A549 (cell line): ENCODE data around the gene OPRM1.

ENCODE experiments used
- CEBPB ChIP-seq, 2 experiments: fragments of >200 bp in 1 of 2; sonication (Bioruptor Twin) in 1 of 2; formaldehyde crosslinking in 1 of 2; IDR thresholded peaks; 2 replicates each; pipeline ENCODE4 v1.6.1; 2012 to 2016
- CHD2 ChIP-seq: fragments of 150-350 bp; IDR thresholded peaks from 2 replicates; pipeline ENCODE4 v1.6.1; 2014; ENCODE audit warnings: low read length; ENCODE audit not compliant: partially characterized antibody
- CTCF ChIP-seq: fragments of >200 bp; sonication (Bioruptor Twin); formaldehyde crosslinking; IDR thresholded peaks from 3 replicates; pipeline ENCODE4 v1.5.1; 2016
- MAFK ChIP-seq: fragments of 450-650 bp; IDR thresholded peaks from 2 replicates; pipeline ENCODE4 v1.6.1; 2014; ENCODE audit not compliant: partially characterized antibody
- NR3C1 ChIP-seq: fragments of >200 bp; sonication (Bioruptor Twin); formaldehyde crosslinking; IDR thresholded peaks from 3 replicates; pipeline ENCODE4 v1.6.1; 2017
- RAD21 ChIP-seq, 2 experiments: fragments of >200 bp in 1 of 2; sonication (Bioruptor Twin) in 1 of 2; formaldehyde crosslinking in 1 of 2; IDR thresholded peaks in 1 of 2; conservative IDR thresholded peaks in 1 of 2; 2 replicates in 1 of 2; 3 replicates in 1 of 2; pipeline ENCODE4 v1.6.1; 2012 to 2018; ENCODE audit warnings: inconsistent platforms in 1 of 2
- RNF2 ChIP-seq: fragments of 200-600 bp; sonication (generic); IDR thresholded peaks from 2 replicates; pipeline ENCODE4 v1.6.1; 2016; ENCODE audit warnings: low read depth, mild to moderate bottlenecking, antibody characterized with exemption, moderate library complexity, borderline replicate concordance
- USF2 ChIP-seq: fragments of 450-650 bp; IDR thresholded peaks from 2 replicates; pipeline ENCODE4 v1.6.1; 2014; ENCODE audit warnings: antibody characterized with exemption

DNA sequence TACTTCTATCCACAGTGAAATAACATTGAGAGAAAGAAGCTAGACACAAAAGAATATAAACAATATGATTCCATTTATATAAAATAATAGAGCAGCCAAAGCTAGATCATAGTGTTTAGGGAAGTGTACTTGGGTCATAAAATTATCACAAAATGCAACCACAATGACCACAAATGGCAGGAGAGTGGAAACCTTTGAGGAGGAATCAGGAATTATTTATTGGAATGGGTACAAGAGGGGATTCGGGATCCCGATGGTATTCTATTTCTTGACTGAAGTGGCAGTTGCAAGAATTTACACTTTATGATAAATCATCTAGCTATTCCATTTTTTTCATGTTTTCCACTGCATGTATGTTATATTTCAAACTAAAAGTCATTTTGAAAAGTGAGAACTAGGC lies 241.5 kb downstream of the OPRM1 start:
- TF ChIP-seq NR3C1 (no peak), USF2 (no peak), CTCF (no peak), MAFK (no peak), RNF2 (no peak), RAD21 (conservative IDR thresholded peaks at IDR 0.05 in 1 of 2, IDR thresholded peaks at IDR 0.05 in 1 of 2) (no peak), CEBPB (IDR thresholded peaks at IDR 0.05) (no peak), CHD2 (no peak)
